ENCODE measurements around the gene OTOP2. TPM values are rescaled to one million over a fixed set of nuclear protein-coding genes. Genes with fewer than 3 reads are reported as not detected.

Gene OTOP2
- total and polyA plus RNA-seq, 2 donors from 2014 or later: not detected

DNA sequence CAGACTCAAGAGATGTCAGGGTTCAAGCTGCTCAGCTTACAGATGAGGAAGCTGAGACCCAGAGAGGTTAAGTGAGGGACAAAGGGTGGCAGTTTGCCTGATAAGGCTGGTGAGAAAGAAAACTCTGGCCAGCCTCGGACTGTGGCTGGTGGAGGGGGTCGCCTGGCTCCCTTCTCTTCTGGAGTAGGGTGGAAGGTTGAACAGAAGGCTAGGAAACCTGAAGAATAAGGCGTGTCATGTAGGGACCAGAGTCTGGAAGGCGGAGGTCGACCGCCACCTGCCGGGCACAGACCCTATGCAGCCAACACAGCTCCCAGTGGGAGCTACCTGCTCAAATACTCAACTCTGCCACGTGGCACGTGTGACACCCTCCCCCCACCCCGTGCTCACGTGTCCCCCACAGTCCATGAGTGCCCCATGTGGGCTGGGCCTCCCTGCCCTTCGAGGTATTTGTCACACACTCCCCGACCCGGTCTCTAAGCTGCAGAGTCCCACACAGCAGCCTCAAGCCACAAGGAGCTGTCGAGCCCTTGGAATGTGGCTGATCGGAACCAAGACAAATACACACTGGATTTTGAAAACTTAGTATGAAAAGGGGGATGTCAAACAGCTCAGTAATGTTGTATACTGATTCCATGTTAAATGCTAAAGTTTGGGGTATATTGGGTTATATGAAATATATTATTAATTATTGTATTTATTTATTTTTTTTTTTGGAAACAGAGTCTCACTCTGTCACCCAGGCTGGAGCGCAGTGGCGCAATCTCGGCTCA is 36.7 kb downstream of the OTOP2 start:
- DNase-seq: peak in 4 of 5 donors; percentile 53 to 79 (median 76)
- no peak overlapping the region for H3K4me3 ChIP-seq (ENCODE audit: low read length in 3 of 3)
- TF ChIP-seq, protein P1, sequence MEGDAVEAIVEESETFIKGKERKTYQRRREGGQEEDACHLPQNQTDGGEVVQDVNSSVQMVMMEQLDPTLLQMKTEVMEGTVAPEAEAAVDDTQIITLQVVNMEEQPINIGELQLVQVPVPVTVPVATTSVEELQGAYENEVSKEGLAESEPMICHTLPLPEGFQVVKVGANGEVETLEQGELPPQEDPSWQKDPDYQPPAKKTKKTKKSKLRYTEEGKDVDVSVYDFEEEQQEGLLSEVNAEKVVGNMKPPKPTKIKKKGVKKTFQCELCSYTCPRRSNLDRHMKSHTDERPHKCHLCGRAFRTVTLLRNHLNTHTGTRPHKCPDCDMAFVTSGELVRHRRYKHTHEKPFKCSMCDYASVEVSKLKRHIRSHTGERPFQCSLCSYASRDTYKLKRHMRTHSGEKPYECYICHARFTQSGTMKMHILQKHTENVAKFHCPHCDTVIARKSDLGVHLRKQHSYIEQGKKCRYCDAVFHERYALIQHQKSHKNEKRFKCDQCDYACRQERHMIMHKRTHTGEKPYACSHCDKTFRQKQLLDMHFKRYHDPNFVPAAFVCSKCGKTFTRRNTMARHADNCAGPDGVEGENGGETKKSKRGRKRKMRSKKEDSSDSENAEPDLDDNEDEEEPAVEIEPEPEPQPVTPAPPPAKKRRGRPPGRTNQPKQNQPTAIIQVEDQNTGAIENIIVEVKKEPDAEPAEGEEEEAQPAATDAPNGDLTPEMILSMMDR (IDR thresholded peaks at IDR 0.05; ENCODE audit: borderline replicate concordance, extremely low read depth, insufficient read depth): no peak
- H3K27me3 ChIP-seq (ENCODE audit: control insufficient read depth, insufficient read depth, low read length): no peaks in the 10 kb centered on the region
- no peaks in the 10 kb centered on the region for H3K36me3 ChIP-seq (ENCODE audit: control insufficient read depth in 2 of 3, insufficient read depth in 3 of 3, low read length in 3 of 3)
- H3K9me3 ChIP-seq (ENCODE audit: control insufficient read depth in 2 of 3, insufficient read depth in 1 of 3, low read length in 3 of 3): no peaks in the 10 kb centered on the region
- no peak overlapping the region for H3K27ac ChIP-seq (ENCODE audit: low read depth in 2 of 2, low read length in 2 of 2)
- peaks cover 0 to 2% (median 0%) of the 10 kb centered on the region in 3 donors for H3K4me1 ChIP-seq (ENCODE audit: control insufficient read depth in 2 of 3, insufficient read depth in 2 of 3, low read depth in 1 of 3, low read length in 3 of 3)
- no peak overlapping the region for H3K9ac ChIP-seq (ENCODE audit: low read length in 3 of 3)
- FAIRE-seq: no peak
- intact Hi-C loops (cut with DNase I): no loop called here

DNA sequence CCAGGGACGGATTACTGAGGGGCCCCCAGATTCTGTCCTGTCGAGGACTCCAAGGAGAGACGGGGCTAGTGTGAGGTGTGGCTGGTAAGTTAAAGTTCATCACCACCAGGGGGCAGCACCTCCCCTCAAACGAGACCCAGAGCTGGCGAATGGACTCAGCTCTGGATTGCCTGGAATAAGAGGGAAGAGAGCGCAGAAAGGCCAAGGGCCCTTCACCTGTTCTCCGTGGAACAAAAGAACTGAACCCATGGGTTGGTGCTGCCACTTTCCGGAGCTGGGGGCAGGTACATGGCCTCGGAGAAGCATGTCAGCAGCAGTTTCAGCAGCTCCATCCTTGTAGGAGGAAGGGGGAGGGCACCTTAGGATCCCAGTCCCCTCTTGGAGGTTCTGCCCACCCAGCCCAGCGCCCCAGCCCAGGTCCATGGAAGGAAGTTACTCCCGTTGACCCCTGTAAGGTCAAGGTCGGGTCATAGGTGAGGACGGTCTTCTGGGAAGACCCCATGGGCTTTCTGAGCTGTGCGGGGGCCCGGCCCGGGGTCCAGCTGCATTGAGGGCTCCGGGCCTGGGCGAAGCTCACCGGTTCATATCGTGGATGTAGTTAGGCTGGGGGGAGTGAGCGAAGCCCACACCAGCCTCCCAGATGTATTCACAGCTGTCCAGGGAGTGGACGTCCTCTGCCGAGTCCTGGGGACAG is 37.7 kb downstream of the OTOP2 start:
- Histone ChIP-seq H3K27ac (ENCODE audit: low read depth in 2 of 2, low read length in 2 of 2) (no peak overlapping the region), H3K4me3 (ENCODE audit: low read length in 3 of 3) (no peak overlapping the region), H3K9ac (ENCODE audit: low read length in 3 of 3) (peak overlapping the region in 1 of 3 donors; percentile 34), H3K27me3 (ENCODE audit: control insufficient read depth, insufficient read depth, low read length) (no peaks in the 10 kb centered on the region), H3K4me1 (ENCODE audit: control insufficient read depth in 2 of 3, insufficient read depth in 2 of 3, low read depth in 1 of 3, low read length in 3 of 3) (peaks cover 0 to 2% (median 0%) of the 10 kb centered on the region in 3 donors), H3K9me3 (ENCODE audit: control insufficient read depth in 2 of 3, insufficient read depth in 1 of 3, low read length in 3 of 3) (no peaks in the 10 kb centered on the region), H3K36me3 (ENCODE audit: control insufficient read depth in 2 of 3, insufficient read depth in 3 of 3, low read length in 3 of 3) (no peaks in the 10 kb centered on the region)
- intact Hi-C loops (cut with DNase I): no loop called here
- DNase-seq: peak; percentile 87 to 94 (median 91)
- no peak for FAIRE-seq
- TF ChIP-seq, protein P1 (IDR thresholded peaks at IDR 0.05; ENCODE audit: borderline replicate concordance, extremely low read depth, insufficient read depth): peak; percentile 83

DNA sequence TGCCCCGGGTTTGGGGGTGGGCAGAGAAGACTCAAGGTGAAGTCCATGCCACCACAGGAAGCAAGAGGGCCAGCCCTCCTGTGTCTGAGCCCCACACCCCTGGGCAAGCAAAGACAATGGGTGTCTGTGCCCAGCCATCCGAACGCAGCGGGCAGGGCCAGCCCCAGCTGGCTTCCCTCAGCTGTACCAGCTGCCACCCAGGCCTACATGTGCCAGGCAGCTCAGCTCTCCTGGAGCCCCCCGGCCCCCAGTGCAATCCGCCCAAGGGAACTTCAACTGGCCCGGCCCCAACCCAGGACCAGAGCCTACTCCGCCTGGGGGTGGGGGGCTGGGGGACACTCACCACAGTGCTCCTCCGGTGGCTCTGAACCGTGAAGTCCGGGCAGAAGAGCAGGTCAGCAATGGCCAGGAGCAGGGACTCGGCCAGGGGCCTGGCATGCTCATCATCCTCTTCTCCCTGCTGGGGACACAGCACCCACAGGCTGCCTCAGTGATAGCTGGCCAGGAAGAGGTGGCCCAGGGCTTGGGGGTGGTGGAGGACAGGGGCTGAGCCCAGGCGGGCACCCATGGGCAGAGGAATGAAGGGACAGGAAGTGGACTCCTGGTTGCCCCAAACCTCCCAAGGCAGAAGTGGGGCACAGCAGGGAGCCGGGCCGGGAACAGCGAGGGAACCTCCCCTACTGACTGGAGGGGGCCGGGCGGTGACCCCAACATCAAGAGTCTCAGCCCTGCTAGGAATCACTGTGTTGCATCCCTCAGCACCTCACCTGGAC is 38.7 kb downstream of the OTOP2 start:
- TF ChIP-seq, protein P1 (IDR thresholded peaks at IDR 0.05; ENCODE audit: borderline replicate concordance, extremely low read depth, insufficient read depth): no peak
- intact Hi-C loops (cut with DNase I): no loop called here
- Histone ChIP-seq H3K9ac (ENCODE audit: low read length in 3 of 3) (no peak overlapping the region), H3K27ac (ENCODE audit: low read depth in 2 of 2, low read length in 2 of 2) (no peak overlapping the region), H3K4me3 (ENCODE audit: low read length in 3 of 3) (no peak overlapping the region), H3K9me3 (ENCODE audit: control insufficient read depth in 2 of 3, insufficient read depth in 1 of 3, low read length in 3 of 3) (no peaks in the 10 kb centered on the region), H3K4me1 (ENCODE audit: control insufficient read depth in 2 of 3, insufficient read depth in 2 of 3, low read depth in 1 of 3, low read length in 3 of 3) (peaks cover 0 to 2% (median 0%) of the 10 kb centered on the region in 3 donors), H3K36me3 (ENCODE audit: control insufficient read depth in 2 of 3, insufficient read depth in 3 of 3, low read length in 3 of 3) (no peaks in the 10 kb centered on the region), H3K27me3 (ENCODE audit: control insufficient read depth, insufficient read depth, low read length) (no peaks in the 10 kb centered on the region)
- DNase-seq (peak in 1 of 5 donors; percentile 43), FAIRE-seq (no peak)

All from kidney (tissue), 14 donors.